Skin epidermis (tissue), 12 donors: Measurements from ENCODE around the gene SHOC2.
A peak's percentile ranks its signal among the peaks of the same experiment; 100 is the strongest.

Experiments
- H3K27ac ChIP-seq, 21 experiments: fragments of 200-600 bp; sonication (generic) in 11 of 21; one replicate each; pipeline ENCODE4 v1.5.0; 2020; ENCODE audit warnings: mild to moderate bottlenecking in 3 of 21, inconsistent platforms in 2 of 21, moderate library complexity in 2 of 21
- H3K4me3 ChIP-seq, 7 experiments: fragments of 200-600 bp; sonication (generic) in 2 of 7; one replicate each; pipeline ENCODE4 v1.5.0; 2020; ENCODE audit warnings: inconsistent platforms in 2 of 7, mild to moderate bottlenecking in 2 of 7, moderate library complexity in 1 of 7

Gene SHOC2

DNA sequence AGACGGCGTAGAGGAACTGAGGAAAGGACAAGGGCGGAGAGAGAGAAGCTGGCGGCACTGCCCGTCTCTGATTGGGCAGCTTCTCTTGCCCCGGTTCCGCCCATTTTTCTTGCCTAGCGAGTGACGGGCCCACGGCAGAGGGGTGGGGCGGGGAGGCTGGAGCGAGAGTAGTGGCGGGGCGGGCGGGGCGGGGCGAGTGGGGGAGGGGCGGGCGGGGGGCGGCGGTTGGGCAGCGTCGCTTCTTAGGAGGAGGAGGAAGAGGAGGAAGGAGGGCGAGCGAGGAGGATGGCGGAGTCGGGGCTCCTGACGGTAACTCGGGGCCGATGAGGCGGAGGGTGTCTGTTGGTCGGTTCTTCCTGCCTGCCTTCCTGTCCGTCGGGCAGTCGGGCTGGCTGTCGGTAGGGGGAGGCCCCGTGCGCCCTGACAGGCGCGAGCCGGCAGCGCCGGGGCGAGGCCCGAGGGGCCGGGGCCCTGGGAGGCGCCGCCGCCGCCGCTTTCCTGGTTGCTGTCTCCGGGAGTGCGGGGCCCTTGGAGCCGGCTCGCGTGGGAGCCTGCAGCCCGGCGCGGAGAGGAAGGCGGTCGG is at the start of gene SHOC2:
TSS of gene SHOC2 (plus strand) at position 256 of the 583 bp plus-strand sequence. CDS start 44,755 bp downstream, outside the sequence.
- H3K4me3 ChIP-seq: peak within 1 kb of the TSS; percentile 63 to 89 (median 79)
- H3K27ac ChIP-seq: peak within 1 kb of the TSS; percentile 84 to 99 (median 98)

DNA sequence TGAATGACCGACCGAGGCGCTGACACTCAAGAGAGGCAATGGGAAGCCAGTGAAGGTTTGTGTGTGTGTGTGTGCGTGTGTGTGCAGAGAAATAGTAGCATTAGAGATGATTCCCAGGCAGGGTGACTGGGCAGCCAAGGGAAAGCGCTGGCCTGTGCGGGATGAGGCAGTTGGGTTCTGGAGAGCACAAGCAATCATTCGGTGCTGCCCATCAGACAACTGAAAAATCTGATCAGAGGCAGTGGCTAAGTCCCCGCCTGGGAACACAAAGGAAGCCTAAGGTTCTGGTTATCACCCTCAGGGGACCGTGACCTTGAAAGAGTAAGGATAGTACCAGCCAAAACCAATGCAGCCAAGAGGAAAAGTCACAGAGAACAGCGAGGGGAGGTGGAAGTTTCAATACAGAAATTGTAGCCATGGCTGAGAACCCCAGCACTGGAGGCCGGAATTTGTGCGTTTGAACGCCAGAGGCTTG is 48.5 kb upstream of the SHOC2 start:
- Histone ChIP-seq H3K4me3 (peak overlapping the region in 6 of 7 experiments; percentile 67 to 100 (median 82)), H3K27ac (peak overlapping the region in 20 of 21 experiments; percentile 92 to 100 (median 98))

DNA sequence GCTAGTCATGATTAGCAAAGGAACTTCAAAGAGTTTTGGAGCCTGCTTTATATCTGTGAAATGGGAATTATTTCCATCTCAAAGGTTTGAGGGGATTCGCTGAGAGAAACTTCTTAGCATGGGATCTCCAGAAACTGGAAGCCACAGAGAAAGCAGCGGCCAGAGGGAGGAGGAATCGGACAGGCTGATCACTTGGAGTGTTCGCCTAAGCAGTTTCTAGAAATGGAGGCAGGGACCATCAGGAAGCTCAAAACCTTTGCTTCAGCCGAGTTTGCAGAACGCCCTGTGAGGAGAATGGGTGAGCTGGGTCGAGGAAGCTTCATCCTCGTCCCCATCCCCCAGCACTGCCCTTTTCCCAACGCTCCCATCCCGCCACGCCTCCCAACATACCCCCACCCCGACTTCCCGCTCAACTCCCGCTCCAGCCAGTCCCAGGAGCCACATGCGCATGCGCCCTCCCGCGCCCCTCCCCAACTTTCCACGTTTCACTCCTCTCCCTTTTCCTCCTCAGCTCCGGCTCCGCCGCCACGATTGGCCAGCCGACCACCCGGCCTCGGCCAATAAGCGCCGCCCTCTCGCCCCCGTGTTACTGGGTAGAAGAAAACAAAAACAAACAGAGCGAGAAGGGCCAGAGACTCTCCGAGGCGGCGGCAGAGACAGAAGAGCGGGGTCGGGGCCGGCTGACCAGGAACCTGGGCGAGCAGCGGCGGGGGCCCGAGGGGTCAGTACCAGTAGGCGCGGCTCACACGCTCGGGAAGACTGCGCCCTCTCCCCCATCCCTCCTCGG is 47.9 kb upstream of the SHOC2 start, which contains the start of gene PDCD4:
TSS of gene PDCD4 (plus strand) at position 631 of the 787 bp plus-strand sequence. CDS start 4,100 bp downstream, outside the sequence.
- peak within 1 kb of the TSS; percentile 67 to 100 (median 83) for H3K4me3 ChIP-seq
- H3K27ac ChIP-seq: peak within 1 kb of the TSS; percentile 92 to 100 (median 98)

DNA sequence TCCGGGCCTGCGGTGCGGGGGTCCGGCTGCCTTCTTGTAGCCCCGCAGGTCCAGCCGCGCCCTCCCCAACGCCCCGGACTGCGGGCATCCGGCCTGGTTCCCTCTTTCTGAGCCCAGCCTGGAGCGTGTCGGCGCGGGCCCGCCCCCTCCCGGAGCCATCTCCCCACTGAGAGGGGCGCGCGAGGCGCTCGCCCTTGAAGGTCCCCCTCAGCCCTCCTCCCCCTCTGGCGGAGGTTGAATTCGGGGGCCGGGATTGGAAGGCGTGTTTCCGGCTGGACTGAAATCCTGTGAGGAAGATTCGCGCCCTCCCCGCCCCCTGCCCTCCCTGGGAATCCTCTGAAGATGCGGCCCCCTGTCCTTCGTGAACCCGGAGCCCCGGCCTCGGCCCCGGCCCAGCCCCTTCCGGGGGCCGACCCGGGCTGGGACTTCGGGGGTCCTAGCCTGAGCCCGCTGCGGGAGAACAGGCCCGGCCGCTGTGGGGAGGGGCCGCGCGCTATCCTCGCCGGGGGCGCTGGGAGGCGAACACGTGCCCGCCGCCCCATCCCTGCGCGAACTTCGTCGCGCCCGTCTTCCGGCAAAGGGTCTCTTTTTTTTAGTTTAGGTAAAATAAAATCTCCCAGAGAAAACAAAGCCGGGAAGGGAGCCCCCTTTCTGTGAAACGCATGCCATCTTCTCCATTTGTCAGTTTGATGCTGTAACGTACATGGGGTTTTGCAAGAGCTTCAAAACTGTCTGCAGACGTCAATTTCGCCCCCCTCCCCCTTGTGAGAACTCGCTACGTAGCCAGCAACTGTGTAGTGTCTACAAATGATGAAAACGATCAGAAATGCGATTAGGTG is 47.0 kb upstream of the SHOC2 start:
- Histone ChIP-seq H3K4me3 (peak overlapping the region; percentile 67 to 100 (median 83)), H3K27ac (peak overlapping the region; percentile 92 to 100 (median 98))

DNA sequence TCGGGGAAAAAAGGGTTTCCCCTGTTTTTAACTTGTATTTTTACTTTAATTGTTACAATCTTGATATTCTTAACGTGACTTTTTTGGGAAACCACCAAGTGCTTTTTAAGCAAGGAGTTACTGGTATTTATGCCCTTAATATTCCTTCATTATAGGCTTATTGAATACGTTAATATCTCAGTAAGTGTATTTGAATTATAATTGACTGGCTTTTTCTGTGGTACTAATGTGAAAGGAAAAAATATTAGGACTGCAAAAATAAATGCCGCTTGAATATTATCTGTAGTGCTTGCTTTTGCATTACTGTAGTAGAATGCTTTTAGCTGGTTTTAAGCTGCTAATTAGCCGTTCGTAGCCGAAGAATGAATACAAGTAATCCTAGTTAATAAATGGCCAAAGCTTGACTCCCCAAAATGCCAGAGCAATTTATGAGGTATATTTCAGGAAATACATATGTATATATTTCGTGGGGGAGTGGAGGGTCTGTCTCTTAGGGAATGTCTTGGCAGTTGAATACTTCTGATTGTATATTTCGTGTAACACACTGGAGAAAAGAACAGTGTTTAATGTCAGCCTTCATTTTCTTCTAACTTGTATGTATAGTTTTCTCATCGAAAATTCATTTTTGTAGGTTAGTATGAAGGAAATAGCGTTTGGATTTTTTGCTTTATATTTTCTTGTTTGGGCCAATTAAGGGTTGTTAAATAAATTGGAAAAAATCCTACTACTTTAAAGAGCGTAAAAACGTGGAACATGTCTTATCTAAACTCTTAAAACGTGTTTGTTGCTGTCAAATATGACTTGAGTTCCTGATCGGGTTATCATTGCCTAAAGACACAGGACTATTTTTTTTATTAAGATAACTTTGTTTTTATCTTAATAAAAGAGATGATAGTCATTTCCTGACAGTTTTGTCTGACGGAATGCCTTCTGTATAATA is 46.1 kb upstream of the SHOC2 start:
- peak overlapping the region in 20 of 21 experiments; percentile 92 to 100 (median 98) for H3K27ac ChIP-seq
- H3K4me3 ChIP-seq: peak overlapping the region; percentile 67 to 100 (median 83)

DNA sequence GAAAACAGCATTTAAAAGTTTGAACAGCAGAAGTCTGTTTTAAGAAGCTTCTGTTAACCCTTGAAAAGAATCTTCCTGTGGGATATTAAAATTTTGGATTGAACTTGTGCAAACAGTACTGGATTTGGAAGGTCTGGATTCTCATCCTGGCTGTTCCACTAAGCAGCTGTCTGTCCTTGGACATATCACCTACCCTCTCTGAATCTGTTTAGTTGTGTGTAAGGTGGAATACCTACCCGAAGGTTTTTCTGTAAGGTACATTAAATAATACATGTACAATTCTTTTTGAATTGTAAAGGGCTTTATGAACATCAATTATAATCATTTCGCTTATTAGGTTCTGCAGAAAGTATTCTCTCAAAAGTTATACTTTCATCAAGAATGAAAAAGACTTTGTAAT is 45.5 kb upstream of the SHOC2 start:
- Histone ChIP-seq H3K27ac (peak overlapping the region in 12 of 21 experiments; percentile 50 to 100 (median 98)), H3K4me3 (peak overlapping the region; percentile 67 to 100 (median 83))

DNA sequence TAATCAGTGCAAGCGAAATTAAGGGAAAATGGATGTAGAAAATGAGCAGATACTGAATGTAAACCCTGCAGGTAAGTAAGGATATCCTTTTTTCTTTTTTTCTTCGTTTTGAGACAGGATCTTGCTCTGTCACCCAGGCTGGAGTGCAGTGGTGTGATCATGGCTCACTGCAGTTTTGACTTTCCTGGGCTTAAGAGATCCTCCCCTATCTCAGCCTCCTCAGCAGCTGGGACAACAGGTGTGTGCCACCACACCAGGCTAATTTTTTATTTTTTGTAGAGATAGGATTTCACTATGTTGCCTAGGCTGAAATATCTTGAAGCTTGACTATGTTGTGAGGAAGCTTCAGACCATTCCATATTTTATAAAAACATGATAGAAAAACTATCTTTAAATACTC is 43.4 kb upstream of the SHOC2 start:
- Histone ChIP-seq H3K27ac (peak overlapping the region in 2 of 21 experiments; percentile 31 to 49), H3K4me3 (no peak overlapping the region)

DNA sequence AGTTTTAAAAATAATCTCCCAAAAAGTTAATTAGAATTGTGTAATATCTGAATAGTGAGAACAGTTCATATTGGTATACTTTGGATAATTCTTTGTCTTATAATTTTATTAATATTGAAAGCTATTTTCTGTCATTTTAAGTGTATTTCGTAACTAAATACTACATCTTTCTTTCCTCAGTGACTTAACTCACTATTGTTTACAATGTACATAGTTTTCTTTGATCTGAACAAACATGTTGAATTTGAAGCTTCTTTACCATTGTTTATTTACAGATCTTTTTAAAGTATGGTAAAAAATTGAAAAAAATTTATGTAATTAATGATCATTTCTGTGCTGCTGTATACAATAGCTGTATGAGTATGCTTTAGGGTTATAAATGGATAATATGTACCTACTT is 42.6 kb upstream of the SHOC2 start:
- no peak overlapping the region for H3K4me3 ChIP-seq
- H3K27ac ChIP-seq: peak overlapping the region in 1 of 21 experiments; percentile 2

DNA sequence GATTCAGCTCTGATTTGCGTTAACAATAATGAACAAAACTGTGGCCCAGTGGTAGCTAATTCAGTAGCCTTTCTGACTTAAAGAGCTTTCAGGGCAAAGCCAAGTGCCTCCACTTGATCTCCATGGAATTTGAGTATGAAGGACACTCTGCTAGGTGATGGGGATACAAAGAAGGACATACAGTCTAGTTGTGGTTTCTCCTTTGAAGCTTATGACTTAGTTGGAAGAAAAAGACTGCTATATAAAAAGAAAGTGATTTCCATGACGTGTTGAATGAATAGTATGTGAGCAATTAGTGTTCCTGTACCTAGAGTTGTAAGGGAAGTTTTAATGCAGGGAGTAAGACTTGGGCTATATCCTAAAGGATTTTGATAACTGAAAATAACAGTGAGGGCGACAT is 39.4 kb upstream of the SHOC2 start:
- Histone ChIP-seq H3K4me3 (no peak overlapping the region), H3K27ac (peak overlapping the region in 2 of 21 experiments; percentile 12 to 34)

DNA sequence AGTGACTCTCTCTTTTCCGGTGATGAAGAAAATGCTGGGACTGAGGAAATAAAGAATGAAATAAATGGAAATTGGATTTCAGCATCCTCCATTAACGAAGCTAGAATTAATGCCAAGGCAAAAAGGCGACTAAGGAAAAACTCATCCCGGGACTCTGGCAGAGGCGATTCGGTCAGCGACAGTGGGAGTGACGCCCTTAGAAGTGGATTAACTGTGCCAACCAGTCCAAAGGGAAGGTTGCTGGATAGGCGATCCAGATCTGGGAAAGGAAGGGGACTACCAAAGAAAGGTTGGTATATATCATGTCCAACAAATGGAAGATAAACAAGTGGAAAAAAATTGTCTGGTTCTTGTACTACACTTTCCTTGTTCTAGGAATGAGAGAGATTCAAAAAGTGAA is 38.2 kb upstream of the SHOC2 start:
- H3K4me3 ChIP-seq: no peak overlapping the region
- H3K27ac ChIP-seq: peak overlapping the region in 1 of 21 experiments; percentile 13

DNA sequence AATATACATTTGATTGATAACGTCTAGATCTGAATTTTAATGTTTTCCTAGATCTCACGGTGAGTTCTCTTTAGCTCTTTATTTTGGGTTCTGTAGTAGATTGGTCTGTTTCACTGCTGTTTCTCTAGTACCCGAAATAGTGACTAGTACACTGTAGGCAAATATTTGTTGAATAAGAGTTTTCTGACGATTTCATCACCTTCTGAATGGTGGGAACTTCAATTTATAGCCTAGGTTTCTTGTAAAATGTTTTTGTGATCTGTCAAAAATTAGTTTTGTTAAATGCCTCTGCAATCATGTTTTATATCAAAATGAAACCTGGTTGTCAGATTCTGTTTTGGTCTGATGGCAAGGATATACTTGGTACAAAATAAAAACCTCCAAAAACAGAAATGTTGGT is 37.5 kb upstream of the SHOC2 start:
- Histone ChIP-seq H3K27ac (peak overlapping the region in 1 of 21 experiments; percentile 13), H3K4me3 (no peak overlapping the region)

DNA sequence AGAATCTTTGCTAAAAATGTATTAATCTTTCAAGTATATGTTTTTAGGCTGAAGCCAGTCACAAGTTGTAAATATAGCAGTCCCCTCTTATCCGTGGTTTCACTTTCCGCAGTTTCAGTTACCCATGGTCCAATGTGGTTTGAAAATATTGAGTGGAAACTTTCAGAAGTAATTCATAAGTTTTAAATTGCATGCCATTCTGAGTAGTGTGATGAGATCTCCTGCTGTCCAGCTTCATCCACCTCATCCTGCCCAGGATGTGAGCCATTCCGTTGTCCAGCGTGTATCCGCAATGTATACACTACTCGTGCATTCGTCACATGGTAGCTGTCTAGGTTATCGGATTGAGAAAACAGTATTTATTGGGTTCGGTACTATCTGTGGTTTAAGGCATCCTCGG is 35.5 kb upstream of the SHOC2 start:
- Histone ChIP-seq H3K27ac (peak overlapping the region in 1 of 21 experiments; percentile 5), H3K4me3 (no peak overlapping the region)

DNA sequence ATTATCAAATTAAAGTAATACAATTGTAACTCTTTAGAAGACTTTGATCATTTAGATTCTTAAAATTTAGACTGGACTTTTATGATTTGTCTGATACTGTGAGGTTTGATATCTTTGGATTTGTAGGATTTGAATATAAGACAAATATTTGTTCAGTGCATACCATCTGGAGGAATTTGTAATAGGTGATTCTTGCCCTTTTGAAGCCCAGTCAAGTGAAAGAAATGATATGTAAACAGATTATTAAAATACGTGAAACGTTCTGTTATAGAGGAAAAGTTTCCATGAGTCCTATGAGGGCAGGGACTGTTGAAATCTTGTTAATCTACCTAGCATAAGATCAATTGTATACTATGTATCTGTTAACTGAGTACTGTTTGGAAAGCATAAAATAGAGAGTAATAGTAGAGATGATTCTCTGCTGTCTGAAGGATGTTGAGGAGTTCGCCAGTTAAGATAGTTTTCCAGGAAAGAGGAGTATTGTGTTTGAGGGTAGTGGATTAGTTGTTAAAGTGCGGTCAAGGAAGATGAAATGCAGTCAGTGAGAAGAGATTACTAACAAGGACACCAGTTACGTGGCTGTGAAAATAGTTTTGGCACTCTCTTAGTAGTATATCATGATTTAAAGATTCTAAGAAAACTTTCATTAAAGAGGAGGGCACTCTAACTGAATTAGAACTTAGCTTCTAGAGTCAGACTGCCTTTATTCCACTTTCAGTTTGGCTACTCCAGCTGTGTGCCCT is 33.3 kb upstream of the SHOC2 start:
- Histone ChIP-seq H3K4me3 (no peak overlapping the region), H3K27ac (peak overlapping the region in 1 of 21 experiments; percentile 17)

DNA sequence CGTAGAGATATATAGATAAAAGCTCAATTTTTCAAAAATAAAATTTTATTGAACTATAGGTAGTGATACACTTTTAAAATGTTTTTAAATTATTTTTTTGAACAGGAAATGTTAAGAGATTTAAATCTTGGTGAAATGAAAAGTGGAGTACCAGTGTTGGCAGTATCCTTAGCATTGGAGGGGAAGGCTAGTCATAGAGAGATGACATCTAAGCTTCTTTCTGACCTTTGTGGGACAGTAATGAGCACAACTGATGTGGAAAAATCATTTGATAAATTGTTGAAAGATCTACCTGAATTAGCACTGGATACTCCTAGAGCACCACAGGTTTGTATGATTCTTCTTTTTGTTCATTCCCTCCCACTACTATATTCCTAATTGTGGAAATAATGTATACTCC is 31.8 kb upstream of the SHOC2 start:
- H3K27ac ChIP-seq: no peak overlapping the region
- H3K4me3 ChIP-seq: no peak overlapping the region

DNA sequence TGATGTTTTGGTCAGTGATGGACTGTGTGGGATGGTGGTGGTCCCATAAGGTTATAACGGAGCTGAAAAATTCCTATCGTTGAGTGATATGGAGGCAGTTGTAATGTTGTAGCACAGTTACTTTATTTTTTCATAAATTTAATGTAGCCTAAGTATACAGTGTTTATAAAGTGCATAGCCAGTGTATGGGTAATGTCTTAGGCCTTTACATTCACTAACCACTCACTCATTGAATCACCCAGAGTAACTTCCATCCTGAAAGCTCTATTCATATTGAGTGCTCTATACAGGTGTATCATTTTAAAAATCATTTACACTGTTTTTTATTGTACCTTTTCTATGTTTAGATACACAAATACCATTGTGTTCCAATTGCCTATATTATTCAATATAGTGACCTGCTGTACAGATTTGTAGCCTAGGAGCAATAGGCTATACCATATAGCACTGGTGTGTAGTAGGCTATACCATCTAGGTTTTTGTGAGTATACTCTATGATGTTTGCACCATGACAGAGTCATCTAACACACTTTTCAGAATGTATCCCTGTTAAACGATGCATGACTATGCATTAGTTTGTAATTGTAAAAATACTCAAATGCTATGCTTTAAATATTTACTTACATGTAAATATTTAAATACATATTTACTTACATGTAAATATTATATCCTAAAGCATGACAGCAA is 26.7 kb upstream of the SHOC2 start:
- H3K27ac ChIP-seq: no peak overlapping the region

DNA sequence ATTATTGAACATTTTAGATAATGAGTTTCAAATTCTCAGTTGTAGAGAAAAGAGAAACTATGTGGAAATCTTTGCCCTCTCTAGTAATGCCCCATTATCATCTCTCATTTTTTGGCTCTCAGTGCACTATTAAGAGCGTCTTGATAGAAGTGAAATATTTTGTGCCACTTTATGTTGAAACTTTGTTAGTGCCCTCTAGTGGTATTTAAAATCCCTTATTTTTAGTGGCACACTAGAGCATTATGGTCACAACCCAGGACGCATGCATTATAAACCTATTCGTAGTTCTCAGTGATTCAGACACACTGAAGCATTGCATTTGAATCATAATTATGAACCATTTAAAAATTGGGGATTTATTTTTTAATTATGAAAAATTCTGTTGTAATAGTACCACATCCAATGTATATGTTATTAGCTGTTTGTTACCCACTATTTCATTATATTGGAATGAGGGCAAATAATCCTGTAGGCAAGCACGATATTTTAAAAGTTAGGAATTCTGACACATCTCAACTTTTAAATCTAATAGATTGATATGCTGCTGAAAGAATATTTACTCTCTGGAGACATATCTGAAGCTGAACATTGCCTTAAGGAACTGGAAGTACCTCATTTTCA is 25.7 kb upstream of the SHOC2 start:
- Histone ChIP-seq H3K27ac (no peak overlapping the region), H3K4me3 (no peak overlapping the region)

More for the DNA sequence above, 26.7 kb upstream of the SHOC2 start:
- H3K4me3 ChIP-seq: no peak overlapping the region

DNA sequence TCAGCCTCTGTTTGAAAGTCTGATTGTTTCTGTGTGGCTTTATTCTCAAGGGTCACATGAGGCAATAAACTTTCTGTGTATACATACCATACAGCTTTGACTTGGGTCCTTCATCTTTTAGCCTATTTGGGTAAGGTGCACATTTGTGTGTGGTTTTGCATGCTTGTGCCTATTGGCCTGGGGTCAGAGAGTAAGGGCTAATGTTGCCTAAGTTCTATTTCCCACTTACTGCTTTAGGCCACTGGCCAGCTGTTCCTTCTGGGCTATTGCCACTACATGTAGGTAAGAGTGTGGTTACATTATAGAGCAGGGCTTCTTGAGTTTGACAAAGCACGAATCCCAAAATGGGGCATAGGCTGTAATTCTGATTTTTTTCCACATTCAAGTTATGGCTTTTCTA is 22.2 kb upstream of the SHOC2 start:
- H3K27ac ChIP-seq: peak overlapping the region in 1 of 21 experiments; percentile 13
- H3K4me3 ChIP-seq: no peak overlapping the region
